ENCODE data around the gene SNTN.
"Not testable (repeated sequence)": the region's sequence is repeated elsewhere in the genome, so short reads cannot be mapped to it uniquely, and the experiment has no call there.

Gene SNTN

GRCh38 chr3:63652066-63652725, at the start of gene SNTN:
Gene SNTN (plus strand): TSS chr3:63652675. CDS start chr3:63652688, 13 bp downstream.
- DNase-seq, result no peak

GRCh38 chr3:63607716-63608115, 44.8 kb upstream of the SNTN start:
- DNase-seq, result no peak

- no peak for DNase-seq
Measured at GRCh38 chr3:63609408-63609807, 43.1 kb upstream of the SNTN start.

- no peak for DNase-seq
Measured at GRCh38 chr3:63609834-63610233, 42.6 kb upstream of the SNTN start.

- no peak for DNase-seq
Measured at GRCh38 chr3:63611382-63611781, 41.1 kb upstream of the SNTN start.

GRCh38 chr3:63613561-63613960, 38.9 kb upstream of the SNTN start:
- DNase-seq, result no peak

GRCh38 chr3:63617391-63617790, 35.1 kb upstream of the SNTN start:
- DNase-seq, result no peak

- peak; percentile 24 for DNase-seq
Measured at GRCh38 chr3:63624941-63625560, 27.4 kb upstream of the SNTN start.

GRCh38 chr3:63631670-63632069, 20.8 kb upstream of the SNTN start:
- no peak for DNase-seq

GRCh38 chr3:63635186-63635585, 17.3 kb upstream of the SNTN start:
- DNase-seq, result no peak

- no peak for DNase-seq
Measured at GRCh38 chr3:63639806-63640205, 12.7 kb upstream of the SNTN start.

- DNase-seq, result no peak
Measured at GRCh38 chr3:63642488-63642887, 10.0 kb upstream of the SNTN start.

GRCh38 chr3:63644212-63644797, 8.2 kb upstream of the SNTN start:
- DNase-seq, result no peak

GRCh38 chr3:63644928-63645781, 7.3 kb upstream of the SNTN start:
- not testable (repeated sequence) for DNase-seq

GRCh38 chr3:63654211-63654610, 1.7 kb downstream of the SNTN start:
- DNase-seq, result no peak

- no peak for DNase-seq
Measured at GRCh38 chr3:63654931-63655330, 2.5 kb downstream of the SNTN start.

- no peak for DNase-seq
Measured at GRCh38 chr3:63655519-63655918, 3.0 kb downstream of the SNTN start.

- DNase-seq, result no peak
Measured at GRCh38 chr3:63656786-63657185, 4.3 kb downstream of the SNTN start.

GRCh38 chr3:63661242-63661641, 8.8 kb downstream of the SNTN start:
- no peak for DNase-seq

- no peak for DNase-seq
Measured at GRCh38 chr3:63662011-63662410, 9.5 kb downstream of the SNTN start.

GRCh38 chr3:63662500-63662899, 10.0 kb downstream of the SNTN start:
- no peak for DNase-seq

- no peak for DNase-seq
Measured at GRCh38 chr3:63670544-63670943, 18.1 kb downstream of the SNTN start.

- no peak for DNase-seq
Measured at GRCh38 chr3:63673111-63673510, 20.6 kb downstream of the SNTN start.

GRCh38 chr3:63674586-63674985, 22.1 kb downstream of the SNTN start:
- no peak for DNase-seq
